ENCODE measurements around the gene SH3BGRL2.

The SH3BGRL2 gene

DNA sequence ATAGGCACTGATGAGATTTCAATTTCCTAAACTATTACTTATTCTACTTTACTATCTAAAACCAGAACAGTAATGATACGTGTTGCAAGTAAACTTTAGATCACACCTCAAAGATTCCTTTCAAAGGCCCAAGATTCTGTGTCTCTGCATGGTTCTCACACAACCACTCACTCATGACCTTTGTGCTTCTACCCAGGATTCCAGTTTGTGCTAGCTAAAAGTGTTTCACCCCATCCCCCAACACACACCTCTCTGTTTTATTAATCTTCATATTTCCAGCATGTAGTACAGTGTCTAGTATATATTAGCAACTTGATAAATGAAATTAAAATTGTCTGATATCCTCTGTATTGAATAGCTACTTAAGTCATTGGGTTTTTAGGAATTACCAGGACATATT lies 8.8 kb upstream of the SH3BGRL2 start:
- Histone ChIP-seq H3K27ac (no peak overlapping the region), H3K9me3 (ENCODE audit: low read depth, low read length) (no peaks in the 10 kb centered on the region), H3K4me3 (no peak overlapping the region), H3K9ac (ENCODE audit: insufficient read length) (no peak overlapping the region), H3K36me3 (ENCODE audit: insufficient read depth, low read length) (no peaks in the 10 kb centered on the region)
- TF ChIP-seq FOXP2 (optimal IDR thresholded peaks at IDR 0.05; ENCODE audit: control extremely low read depth, extremely low read length, insufficient read depth) (no peak), POLR2AphosphoS5 (IDR thresholded peaks at IDR 0.05; ENCODE audit: borderline replicate concordance, low read depth, low read length) (no peak), EZH2 (IDR thresholded peaks at IDR 0.05) (no peak)
- no peak for DNase-seq (ENCODE audit: low read depth, low spot score)

DNA sequence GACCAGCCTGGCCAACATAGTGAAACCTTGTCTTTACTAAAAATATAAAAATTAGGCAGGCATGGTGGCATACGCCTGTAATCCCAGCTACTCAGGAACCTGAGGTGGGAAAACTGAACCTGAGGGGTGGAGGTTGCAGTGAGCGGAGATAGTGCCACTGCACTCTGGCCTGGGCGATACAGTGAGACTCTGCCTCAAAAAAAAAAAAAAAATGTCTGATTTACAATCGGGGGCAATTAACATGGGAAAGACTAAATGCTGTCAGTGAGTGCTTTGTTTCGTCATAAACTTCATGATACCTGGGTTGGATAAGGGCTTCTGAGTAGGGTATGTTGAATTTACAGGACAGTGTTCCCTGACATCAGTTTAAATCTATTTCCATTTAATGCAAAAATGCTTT lies 8.0 kb upstream of the SH3BGRL2 start:
- no peak overlapping the region for H3K4me3 ChIP-seq
- H3K36me3 ChIP-seq (ENCODE audit: insufficient read depth, low read length), result no peaks in the 10 kb centered on the region
- no peak for TF ChIP-seq EZH2 (IDR thresholded peaks at IDR 0.05)
- no peak for TF ChIP-seq FOXP2 (optimal IDR thresholded peaks at IDR 0.05; ENCODE audit: control extremely low read depth, extremely low read length, insufficient read depth)
- no peak for TF ChIP-seq POLR2AphosphoS5 (IDR thresholded peaks at IDR 0.05; ENCODE audit: borderline replicate concordance, low read depth, low read length)
- H3K27ac ChIP-seq, result no peak overlapping the region
- no peak overlapping the region for H3K9ac ChIP-seq (ENCODE audit: insufficient read length)
- no peak for DNase-seq (ENCODE audit: low read depth, low spot score)
- H3K9me3 ChIP-seq (ENCODE audit: low read depth, low read length), result no peaks in the 10 kb centered on the region

DNA sequence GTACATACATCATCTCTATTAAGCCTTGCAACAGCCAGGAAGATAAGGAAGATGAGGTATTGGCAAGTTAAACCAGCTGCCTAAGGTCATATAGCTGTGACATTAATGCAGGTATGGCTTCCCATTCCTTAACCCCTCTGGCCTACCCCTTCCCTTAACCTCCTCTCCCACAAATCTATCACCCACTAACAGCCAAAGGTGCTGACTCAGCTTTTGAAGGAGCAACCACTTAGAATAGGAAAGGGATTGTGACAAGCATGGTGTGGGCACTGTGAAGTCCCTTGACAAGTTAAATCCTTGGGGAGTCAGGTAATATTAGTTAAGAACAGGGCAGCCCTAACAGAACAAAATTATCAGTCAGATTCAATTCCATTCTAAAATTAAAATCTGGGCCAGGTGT lies 5.4 kb upstream of the SH3BGRL2 start:
- H3K9me3 ChIP-seq (ENCODE audit: low read depth, low read length), result no peaks in the 10 kb centered on the region
- no peaks in the 10 kb centered on the region for H3K36me3 ChIP-seq (ENCODE audit: insufficient read depth, low read length)
- H3K9ac ChIP-seq (ENCODE audit: insufficient read length), result no peak overlapping the region
- no peak for DNase-seq (ENCODE audit: low read depth, low spot score)
- no peak overlapping the region for H3K27ac ChIP-seq
- H3K4me3 ChIP-seq, result no peak overlapping the region
- TF ChIP-seq EZH2 (IDR thresholded peaks at IDR 0.05) (no peak), FOXP2 (optimal IDR thresholded peaks at IDR 0.05; ENCODE audit: control extremely low read depth, extremely low read length, insufficient read depth) (no peak), POLR2AphosphoS5 (IDR thresholded peaks at IDR 0.05; ENCODE audit: borderline replicate concordance, low read depth, low read length) (no peak)

DNA sequence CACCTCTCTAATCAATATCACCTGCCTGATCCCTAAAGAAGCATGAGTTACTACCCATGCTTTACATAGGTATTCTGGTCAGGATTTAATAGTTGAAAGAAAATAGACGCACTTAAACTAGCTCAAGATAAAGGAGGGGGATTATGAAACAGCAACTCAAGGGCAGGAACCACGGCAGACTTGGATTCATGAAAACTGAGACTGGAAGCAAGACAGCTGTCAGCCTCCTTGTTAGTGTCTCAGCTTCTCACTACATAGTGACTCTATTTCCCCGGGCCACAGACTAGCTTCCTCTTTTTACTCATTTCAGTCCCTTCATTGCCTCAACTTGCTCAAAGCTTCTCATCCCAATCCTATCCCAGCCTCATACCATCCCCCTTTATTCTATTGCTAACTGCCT lies 4.3 kb upstream of the SH3BGRL2 start:
- no peak for DNase-seq (ENCODE audit: low read depth, low spot score)
- H3K4me3 ChIP-seq, result no peak overlapping the region
- H3K36me3 ChIP-seq (ENCODE audit: insufficient read depth, low read length), result no peaks in the 10 kb centered on the region
- H3K9me3 ChIP-seq (ENCODE audit: low read depth, low read length), result no peaks in the 10 kb centered on the region
- no peak overlapping the region for H3K27ac ChIP-seq
- H3K9ac ChIP-seq (ENCODE audit: insufficient read length), result no peak overlapping the region
- TF ChIP-seq POLR2AphosphoS5 (IDR thresholded peaks at IDR 0.05; ENCODE audit: borderline replicate concordance, low read depth, low read length), result no peak
- no peak for TF ChIP-seq FOXP2 (optimal IDR thresholded peaks at IDR 0.05; ENCODE audit: control extremely low read depth, extremely low read length, insufficient read depth)
- no peak for TF ChIP-seq EZH2 (IDR thresholded peaks at IDR 0.05)

DNA sequence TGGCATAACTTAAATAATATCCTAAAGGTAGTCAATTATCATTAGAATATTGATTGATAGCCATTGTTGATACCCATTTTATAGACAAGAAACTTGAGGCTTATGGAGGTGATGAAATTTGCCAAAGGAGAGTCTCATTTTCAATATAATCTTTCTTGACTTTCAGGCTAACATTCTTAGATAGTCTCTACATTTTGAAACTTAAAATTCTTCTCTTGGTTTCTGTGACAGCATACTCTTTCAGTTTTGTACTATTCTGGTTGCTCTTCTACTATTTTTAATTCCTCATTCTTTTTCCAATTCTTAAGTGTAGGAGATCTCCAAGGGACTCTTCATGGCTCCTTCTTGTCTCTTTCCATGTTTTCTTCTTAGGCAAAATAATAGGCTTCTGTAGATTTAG lies 3.7 kb upstream of the SH3BGRL2 start:
- no peak for TF ChIP-seq FOXP2 (optimal IDR thresholded peaks at IDR 0.05; ENCODE audit: control extremely low read depth, extremely low read length, insufficient read depth)
- TF ChIP-seq POLR2AphosphoS5 (IDR thresholded peaks at IDR 0.05; ENCODE audit: borderline replicate concordance, low read depth, low read length), result no peak
- TF ChIP-seq EZH2 (IDR thresholded peaks at IDR 0.05), result no peak
- Histone ChIP-seq H3K27ac (no peak overlapping the region), H3K9ac (ENCODE audit: insufficient read length) (no peak overlapping the region), H3K36me3 (ENCODE audit: insufficient read depth, low read length) (no peaks in the 10 kb centered on the region), H3K9me3 (ENCODE audit: low read depth, low read length) (no peaks in the 10 kb centered on the region), H3K4me3 (no peak overlapping the region)
- DNase-seq (ENCODE audit: low read depth, low spot score), result no peak

DNA sequence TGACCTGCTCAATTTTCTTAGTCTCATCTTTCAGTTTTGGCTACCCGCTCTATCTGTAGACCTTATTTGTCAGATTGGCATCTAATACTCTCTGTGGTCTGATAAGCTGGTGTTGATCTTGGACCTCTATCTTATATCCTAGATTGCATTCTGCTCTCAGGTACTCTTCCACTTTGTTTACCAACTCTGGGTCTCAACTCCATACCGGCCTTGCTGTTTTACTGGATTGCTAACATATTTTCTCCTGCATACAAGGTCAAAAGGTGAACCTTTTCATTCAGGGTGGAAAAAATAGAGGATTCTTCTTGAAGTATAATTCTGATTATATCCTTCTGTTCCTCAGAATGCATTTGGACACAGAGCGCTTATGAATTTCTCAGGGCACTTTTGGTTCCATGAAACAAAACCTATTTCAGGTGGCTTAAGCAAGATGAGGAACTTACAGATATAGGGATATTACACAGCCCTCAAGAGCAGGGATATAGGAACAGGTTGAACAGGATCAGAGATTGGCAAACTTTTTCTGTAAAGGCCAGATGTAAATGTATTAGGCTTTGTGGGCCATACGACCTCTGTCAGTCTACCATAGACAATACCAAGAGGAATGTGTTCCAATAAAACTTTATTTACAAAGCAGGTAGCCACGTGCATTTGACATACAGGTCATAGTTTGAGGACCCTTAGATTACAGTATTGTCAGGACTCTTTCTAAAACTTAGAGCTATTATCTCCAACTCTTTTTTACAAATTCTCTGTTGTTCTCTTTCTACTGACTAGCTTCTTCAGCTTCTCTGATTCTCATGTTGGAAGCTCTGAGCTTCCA lies 2.5 kb upstream of the SH3BGRL2 start:
- H3K27ac ChIP-seq, result no peak overlapping the region
- no peaks in the 10 kb centered on the region for H3K36me3 ChIP-seq (ENCODE audit: insufficient read depth, low read length)
- DNase-seq (ENCODE audit: low read depth, low spot score), result no peak
- no peak overlapping the region for H3K4me3 ChIP-seq
- TF ChIP-seq EZH2 (IDR thresholded peaks at IDR 0.05) (no peak), FOXP2 (optimal IDR thresholded peaks at IDR 0.05; ENCODE audit: control extremely low read depth, extremely low read length, insufficient read depth) (no peak), POLR2AphosphoS5 (IDR thresholded peaks at IDR 0.05; ENCODE audit: borderline replicate concordance, low read depth, low read length) (no peak)
- no peaks in the 10 kb centered on the region for H3K9me3 ChIP-seq (ENCODE audit: low read depth, low read length)
- H3K9ac ChIP-seq (ENCODE audit: insufficient read length), result no peak overlapping the region

DNA sequence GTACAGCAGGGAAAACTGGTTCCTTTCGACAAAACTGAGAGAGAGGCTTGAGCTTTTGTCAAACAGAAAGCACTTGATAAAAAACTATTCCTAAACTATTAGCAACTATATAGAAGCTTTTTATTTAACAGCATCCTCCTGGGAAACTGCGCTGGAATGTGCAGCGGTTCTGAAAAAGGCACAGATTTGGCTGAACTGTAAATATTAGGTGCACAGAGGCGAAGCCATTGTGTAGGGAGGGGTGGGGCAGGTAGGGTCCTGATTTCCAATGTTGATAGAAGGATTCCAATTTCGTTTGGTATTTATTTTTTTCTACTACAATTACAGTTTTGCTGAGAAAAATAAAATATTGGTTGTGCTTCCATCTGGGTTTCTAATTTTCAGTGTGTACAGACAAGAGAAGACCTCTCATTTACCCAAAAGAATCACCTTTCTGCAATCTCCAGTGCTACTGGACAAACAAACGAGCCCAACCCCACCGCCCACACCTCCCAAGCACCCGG lies 698 bp upstream of the SH3BGRL2 start:
- TF ChIP-seq FOXP2 (optimal IDR thresholded peaks at IDR 0.05; ENCODE audit: control extremely low read depth, extremely low read length, insufficient read depth) (no peak), EZH2 (IDR thresholded peaks at IDR 0.05) (no peak), POLR2AphosphoS5 (IDR thresholded peaks at IDR 0.05; ENCODE audit: borderline replicate concordance, low read depth, low read length) (no peak)
- Histone ChIP-seq H3K9ac (ENCODE audit: insufficient read length) (no peak overlapping the region), H3K27ac (no peak overlapping the region), H3K4me3 (peak overlapping the region; percentile 90), H3K9me3 (ENCODE audit: low read depth, low read length) (no peaks in the 10 kb centered on the region), H3K36me3 (ENCODE audit: insufficient read depth, low read length) (no peaks in the 10 kb centered on the region)
- no peak for DNase-seq (ENCODE audit: low read depth, low spot score)

DNA sequence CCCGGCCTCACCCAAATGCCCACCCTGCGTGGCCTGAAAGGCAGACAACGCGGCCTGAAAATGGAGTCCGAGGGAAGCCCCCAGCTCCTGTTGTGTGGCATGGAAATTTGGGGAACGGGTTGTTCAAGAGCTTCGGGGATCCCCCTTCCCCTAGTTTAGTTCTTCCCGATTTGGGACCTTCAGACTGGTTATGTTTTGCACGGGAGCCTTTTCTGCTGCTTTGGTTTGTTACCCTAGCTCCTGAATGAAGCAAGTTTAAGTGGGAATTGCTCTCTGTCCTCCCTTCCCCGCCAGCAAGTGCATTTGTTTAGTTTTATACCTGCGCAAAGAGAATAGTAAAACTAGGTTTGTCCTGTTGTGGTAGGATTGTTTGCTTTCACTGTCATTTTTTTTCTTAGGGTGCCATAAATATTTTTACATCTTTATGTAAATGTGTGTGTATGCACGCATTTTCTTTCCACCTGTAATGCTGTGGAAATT lies 604 bp downstream of the SH3BGRL2 start:
- TF ChIP-seq EZH2 (IDR thresholded peaks at IDR 0.05), result no peak
- no peak for TF ChIP-seq FOXP2 (optimal IDR thresholded peaks at IDR 0.05; ENCODE audit: control extremely low read depth, extremely low read length, insufficient read depth)
- TF ChIP-seq POLR2AphosphoS5 (IDR thresholded peaks at IDR 0.05; ENCODE audit: borderline replicate concordance, low read depth, low read length), result no peak
- H3K36me3 ChIP-seq (ENCODE audit: insufficient read depth, low read length), result no peaks in the 10 kb centered on the region
- H3K9me3 ChIP-seq (ENCODE audit: low read depth, low read length), result no peaks in the 10 kb centered on the region
- H3K9ac ChIP-seq (ENCODE audit: insufficient read length), result peak overlapping the region; percentile 76
- no peak for DNase-seq (ENCODE audit: low read depth, low spot score)
- no peak overlapping the region for H3K27ac ChIP-seq
- peak overlapping the region; percentile 90 for H3K4me3 ChIP-seq

Measured in SK-N-MC (cell line).